ENCODE measurements around the gene CD207. TPM values are rescaled to one million over a fixed set of nuclear protein-coding genes. Genes with fewer than 3 reads are reported as not detected.
A peak's percentile ranks its signal among the peaks of the same experiment; 100 is the strongest.

The CD207 gene
- total RNA-seq, 1 experiment from 2014 or later = not detected

- no TSS peak for BruUV-seq (replicated peaks)
- H2AFZ ChIP-seq = no peak overlapping the region
- TF ChIP-seq CTCF (conservative IDR thresholded peaks at IDR 0.05) (peak; percentile 93), EZH2 (IDR thresholded peaks at IDR 0.05; ENCODE audit: low read depth) (no peak)
- ChIA-PET CTCF (no interaction called here), POLR2A (ENCODE audit: unreplicated experiment) (no interaction called here)
- no peaks in the 10 kb centered on the region for H3F3A ChIP-seq (ENCODE audit: insufficient read depth, low read depth)
- DNase-seq = peak; percentile 59 to 86
- no peaks in the 10 kb centered on the region for H3K9me2 ChIP-seq (ENCODE audit: insufficient read depth)
- no peaks in the 10 kb centered on the region for H3K36me3 ChIP-seq (ENCODE audit: low read depth)
- H3K4me3 ChIP-seq = no peak overlapping the region
- no peak overlapping the region for H3K4me2 ChIP-seq
- no peaks in the 10 kb centered on the region for H3K9me3 ChIP-seq (ENCODE audit: insufficient read depth, low read depth)
- H4K20me1 ChIP-seq (ENCODE audit: insufficient read depth) = no peaks in the 10 kb centered on the region
- intact Hi-C loops (cut with micrococcal nuclease; ENCODE audit: unreplicated experiment) = loop anchor here (1.0 to 10.0 kb wide), 6 partner anchors 75 to 560 kb away; partner anchors contain the start of gene FAM136A
- H3K27me3 ChIP-seq (ENCODE audit: insufficient read depth, low read depth) = peaks cover 30% of the 10 kb centered on the region
- H3K27ac ChIP-seq = no peak overlapping the region
- no peaks in the 10 kb centered on the region for H3K79me2 ChIP-seq (ENCODE audit: low read depth)
- no peaks in the 10 kb centered on the region for H3K4me1 ChIP-seq (replicated peaks; ENCODE audit: insufficient read depth)
These were observed 26.4 kb upstream of the CD207 start for GRCh38 chr2:70861777-70862625.

GRCh38 chr2:70855667-70856066 is 20.1 kb upstream of the CD207 start:
- no TSS peak for BruUV-seq (replicated peaks)
- CTCF ChIA-PET = no interaction called here
- no peak for DNase-seq

GRCh38 chr2:70854411-70854810 is 18.8 kb upstream of the CD207 start:
- no peak for DNase-seq
- Histone ChIP-seq H3K4me3 (no peak overlapping the region), H3K9me2 (ENCODE audit: insufficient read depth) (no peaks in the 10 kb centered on the region), H4K20me1 (ENCODE audit: insufficient read depth) (no peaks in the 10 kb centered on the region), H3K27me3 (ENCODE audit: insufficient read depth, low read depth) (peaks cover 38% of the 10 kb centered on the region), H3K36me3 (ENCODE audit: low read depth) (no peaks in the 10 kb centered on the region), H3K4me2 (no peak overlapping the region), H2AFZ (no peak overlapping the region), H3K9me3 (ENCODE audit: insufficient read depth, low read depth) (no peaks in the 10 kb centered on the region), H3K27ac (no peak overlapping the region), H3F3A (ENCODE audit: insufficient read depth, low read depth) (no peaks in the 10 kb centered on the region), H3K79me2 (ENCODE audit: low read depth) (no peaks in the 10 kb centered on the region), H3K4me1 (replicated peaks; ENCODE audit: insufficient read depth) (no peaks in the 10 kb centered on the region)
- ChIA-PET POLR2A (ENCODE audit: unreplicated experiment) (no interaction called here), CTCF (no interaction called here)
- intact Hi-C loops (cut with micrococcal nuclease; ENCODE audit: unreplicated experiment) = no loop called here
- TF ChIP-seq EZH2 (IDR thresholded peaks at IDR 0.05; ENCODE audit: low read depth) (no peak), CTCF (conservative IDR thresholded peaks at IDR 0.05) (no peak)
- BruUV-seq (replicated peaks) = no TSS peak

More at GRCh38 chr2:70855667-70856066, 20.1 kb upstream of the CD207 start:
- Histone ChIP-seq H3F3A (ENCODE audit: insufficient read depth, low read depth) (no peaks in the 10 kb centered on the region), H3K27me3 (ENCODE audit: insufficient read depth, low read depth) (peaks cover 38% of the 10 kb centered on the region), H3K4me3 (no peak overlapping the region), H3K9me3 (ENCODE audit: insufficient read depth, low read depth) (no peaks in the 10 kb centered on the region), H3K36me3 (ENCODE audit: low read depth) (no peaks in the 10 kb centered on the region), H2AFZ (no peak overlapping the region), H3K27ac (no peak overlapping the region), H3K4me2 (no peak overlapping the region), H3K79me2 (ENCODE audit: low read depth) (no peaks in the 10 kb centered on the region), H4K20me1 (ENCODE audit: insufficient read depth) (no peaks in the 10 kb centered on the region), H3K4me1 (replicated peaks; ENCODE audit: insufficient read depth) (no peaks in the 10 kb centered on the region), H3K9me2 (ENCODE audit: insufficient read depth) (no peaks in the 10 kb centered on the region)
- no peak for TF ChIP-seq CTCF (conservative IDR thresholded peaks at IDR 0.05)
- TF ChIP-seq EZH2 (IDR thresholded peaks at IDR 0.05; ENCODE audit: low read depth) = no peak
- POLR2A ChIA-PET (ENCODE audit: unreplicated experiment) = no interaction called here
- intact Hi-C loops (cut with micrococcal nuclease; ENCODE audit: unreplicated experiment) = no loop called here

Data from PC-9 (cell line).